ENCODE results near the gene ZBTB38.
A peak's percentile ranks its signal among the peaks of the same experiment; 100 is the strongest.

Gene ZBTB38

DNA sequence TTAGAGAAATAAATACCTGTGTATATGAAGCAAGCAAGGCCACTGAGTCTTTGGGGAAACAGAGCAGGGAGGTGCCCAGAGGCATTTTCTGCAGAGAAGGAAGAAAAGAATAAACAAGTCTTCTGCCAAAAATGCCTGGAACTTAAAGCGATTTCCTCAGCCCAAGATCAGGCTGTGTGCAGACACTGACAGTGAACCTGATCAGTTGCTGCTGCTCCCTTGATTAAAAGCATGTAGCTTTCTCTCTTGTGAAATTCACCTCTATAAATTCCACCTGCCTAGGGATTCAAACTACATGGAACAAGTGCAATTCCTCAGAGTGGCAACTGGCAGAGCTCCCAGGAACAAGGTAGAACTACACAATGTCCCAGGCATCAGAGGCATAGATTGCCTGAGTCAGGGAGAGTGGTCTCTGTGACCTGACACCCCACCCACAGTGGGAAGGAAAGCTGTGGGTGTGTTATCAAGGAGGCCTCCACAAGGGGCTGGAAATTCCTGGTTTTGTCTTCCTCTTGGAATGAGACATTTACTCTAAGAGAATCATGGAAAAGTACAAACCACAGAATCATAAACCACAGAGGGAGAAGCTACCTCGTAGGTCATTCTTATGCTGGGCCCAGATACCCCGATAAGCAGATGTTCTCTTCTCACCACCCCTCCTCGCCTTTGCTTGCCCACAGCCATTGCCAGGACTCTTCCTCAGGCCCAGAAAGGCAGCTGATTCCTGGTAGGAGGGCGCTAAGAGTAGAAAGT is 1.8 kb upstream of the ZBTB38 start:
- no peak for DNase-seq (ENCODE audit: low spot score in 2 of 2)

DNA sequence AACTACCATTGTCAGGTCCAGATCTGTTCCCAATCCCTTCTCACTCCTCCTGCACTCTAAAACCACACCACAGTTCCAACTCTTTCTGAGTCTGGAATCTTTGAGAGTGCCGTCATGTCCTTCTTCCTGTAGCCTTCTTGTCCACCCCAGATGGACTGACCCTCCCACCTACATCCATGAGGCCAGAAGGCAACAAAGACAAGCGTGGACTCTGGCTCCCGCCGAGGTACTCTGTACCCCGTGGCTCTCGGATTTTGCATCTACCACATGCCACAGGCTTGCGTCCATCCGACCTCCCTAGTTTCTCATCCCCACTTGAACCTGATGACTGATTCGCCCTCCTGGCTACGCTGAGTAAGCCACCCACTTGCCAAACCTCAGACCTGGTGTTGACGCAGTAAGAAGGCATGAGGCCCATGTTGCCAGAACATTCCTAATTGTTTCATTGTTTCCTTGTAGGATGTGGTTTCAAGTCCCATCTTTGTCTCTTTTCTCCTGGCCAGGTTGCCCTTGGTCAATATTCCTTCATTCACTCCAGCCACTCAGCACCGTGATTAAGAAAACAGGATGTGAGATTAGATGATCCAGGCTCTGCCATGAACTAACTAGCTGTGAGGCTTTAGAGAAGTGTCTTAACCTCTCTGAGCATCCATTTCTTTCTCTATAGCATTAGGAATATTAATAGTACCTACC is 1.1 kb upstream of the ZBTB38 start:
- Histone ChIP-seq H3K36me3 (replicated peaks) (no peaks in the 10 kb centered on the region), H3K4me1 (peaks cover 7% of the 10 kb centered on the region; the same call in 1 of the 2 replicates), H3K27me3 (ENCODE audit: low read depth) (no peaks in the 10 kb centered on the region), H3K4me3 (no peak overlapping the region), H3K9me3 (peaks cover 7% of the 10 kb centered on the region)
- no peak for DNase-seq (ENCODE audit: low spot score in 2 of 2)
- in situ Hi-C loops (cut with MboI; ENCODE audit: low sequenced_read_pairs): loop anchor here (10.0 kb wide), 1 partner anchor 88 kb away; no protein-coding TSS in a partner anchor

More for the DNA sequence above, 1.8 kb upstream of the ZBTB38 start:
- in situ Hi-C loops (cut with MboI; ENCODE audit: low sequenced_read_pairs): loop anchor here (10.0 kb wide), 1 partner anchor 88 kb away; no protein-coding TSS in a partner anchor
- Histone ChIP-seq H3K4me1 (peaks cover 7% of the 10 kb centered on the region; the same call in 1 of the 2 replicates), H3K27me3 (ENCODE audit: low read depth) (no peaks in the 10 kb centered on the region), H3K9me3 (peaks cover 7% of the 10 kb centered on the region), H3K4me3 (no peak overlapping the region), H3K36me3 (replicated peaks) (no peaks in the 10 kb centered on the region)

GRCh38 chr3:141368925-141369794 is 856 bp downstream of the ZBTB38 start:
- no peak overlapping the region for H3K4me3 ChIP-seq

DNA sequence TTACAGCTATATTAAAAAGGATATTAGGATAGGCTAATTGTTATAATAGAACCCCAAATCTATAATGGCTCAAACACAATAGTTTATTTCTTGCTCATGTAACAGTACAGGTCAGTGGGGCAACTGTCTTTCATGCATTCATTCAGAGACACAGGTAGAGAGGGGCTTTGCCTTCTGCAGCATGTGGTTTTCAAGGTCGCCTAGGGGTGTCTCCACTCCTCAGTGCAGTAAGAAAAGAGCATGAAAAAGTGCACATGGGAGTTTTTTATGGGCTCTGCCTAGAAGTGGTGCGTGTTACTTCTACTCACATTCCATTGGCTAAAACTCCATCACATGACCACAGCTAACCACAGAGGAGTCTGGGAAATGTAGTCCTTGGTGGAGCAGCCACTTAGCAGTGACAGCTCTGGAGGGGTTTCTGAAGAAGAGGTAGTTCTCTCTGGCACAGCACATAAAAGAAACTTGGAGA is 1.8 kb downstream of the ZBTB38 start:
- DNase-seq (ENCODE audit: low spot score in 2 of 2): peak; percentile 72 to 95
- no peaks in the 10 kb centered on the region; the same call in 1 of the 2 replicates for H3K4me1 ChIP-seq
- no peaks in the 10 kb centered on the region for H3K36me3 ChIP-seq (replicated peaks)

More at GRCh38 chr3:141368925-141369794, 856 bp downstream of the ZBTB38 start:
- Histone ChIP-seq H3K4me1 (no peaks in the 10 kb centered on the region; the same call in 1 of the 2 replicates), H3K9me3 (no peaks in the 10 kb centered on the region), H3K36me3 (replicated peaks) (no peaks in the 10 kb centered on the region), H3K27me3 (ENCODE audit: low read depth) (no peaks in the 10 kb centered on the region)
- DNase-seq (ENCODE audit: low spot score in 2 of 2): no peak
- in situ Hi-C loops (cut with MboI; ENCODE audit: low sequenced_read_pairs): loop anchor here (10.0 kb wide), 1 partner anchor 86 kb away; no protein-coding TSS in a partner anchor

GRCh38 chr3:141371882-141372281 is 3.6 kb downstream of the ZBTB38 start:
- Histone ChIP-seq H3K27me3 (ENCODE audit: low read depth) (no peaks in the 10 kb centered on the region), H3K4me1 (no peaks in the 10 kb centered on the region; the same call in 1 of the 2 replicates), H3K4me3 (no peak overlapping the region), H3K9me3 (no peaks in the 10 kb centered on the region), H3K36me3 (replicated peaks) (no peaks in the 10 kb centered on the region)
- no peak for DNase-seq (ENCODE audit: low spot score in 2 of 2)
- in situ Hi-C loops (cut with MboI; ENCODE audit: low sequenced_read_pairs): no loop called here

More for the DNA sequence above, 1.8 kb downstream of the ZBTB38 start:
- Histone ChIP-seq H3K9me3 (no peaks in the 10 kb centered on the region), H3K27me3 (ENCODE audit: low read depth) (no peaks in the 10 kb centered on the region), H3K4me3 (no peak overlapping the region)
- in situ Hi-C loops (cut with MboI; ENCODE audit: low sequenced_read_pairs): no loop called here

DNA sequence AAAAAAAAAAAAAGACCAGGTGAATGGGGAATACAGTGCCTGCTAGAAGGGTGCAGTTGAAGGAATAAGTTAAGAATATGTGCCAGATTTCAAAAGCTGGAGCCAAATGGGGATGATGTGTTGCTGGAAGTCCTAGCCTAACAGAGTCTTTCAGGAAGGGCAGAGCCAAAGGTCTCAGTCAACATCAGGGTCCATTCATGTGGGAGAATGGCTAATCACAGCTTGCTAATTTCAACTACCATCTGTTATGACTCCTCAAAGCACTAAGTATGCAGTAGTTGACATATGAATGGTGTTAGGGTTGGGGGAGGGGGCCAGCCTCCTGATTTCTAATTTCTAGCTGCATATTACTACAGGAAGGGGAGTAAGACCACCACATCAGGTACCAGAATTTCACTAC is 4.4 kb downstream of the ZBTB38 start:
- H3K36me3 ChIP-seq (replicated peaks): no peaks in the 10 kb centered on the region
- H3K4me1 ChIP-seq: no peaks in the 10 kb centered on the region; the same call in 1 of the 2 replicates
- DNase-seq (ENCODE audit: low spot score in 2 of 2): no peak
- no peaks in the 10 kb centered on the region for H3K27me3 ChIP-seq (ENCODE audit: low read depth)
- in situ Hi-C loops (cut with MboI; ENCODE audit: low sequenced_read_pairs): no loop called here
- H3K9me3 ChIP-seq: no peaks in the 10 kb centered on the region
- no peak overlapping the region for H3K4me3 ChIP-seq

GRCh38 chr3:141373232-141373631 is 4.9 kb downstream of the ZBTB38 start:
- in situ Hi-C loops (cut with MboI; ENCODE audit: low sequenced_read_pairs): no loop called here
- Histone ChIP-seq H3K27me3 (ENCODE audit: low read depth) (no peaks in the 10 kb centered on the region), H3K4me3 (no peak overlapping the region), H3K36me3 (replicated peaks) (no peaks in the 10 kb centered on the region), H3K9me3 (no peaks in the 10 kb centered on the region), H3K4me1 (no peaks in the 10 kb centered on the region; the same call in 1 of the 2 replicates)
- DNase-seq (ENCODE audit: low spot score in 2 of 2): no peak

DNA sequence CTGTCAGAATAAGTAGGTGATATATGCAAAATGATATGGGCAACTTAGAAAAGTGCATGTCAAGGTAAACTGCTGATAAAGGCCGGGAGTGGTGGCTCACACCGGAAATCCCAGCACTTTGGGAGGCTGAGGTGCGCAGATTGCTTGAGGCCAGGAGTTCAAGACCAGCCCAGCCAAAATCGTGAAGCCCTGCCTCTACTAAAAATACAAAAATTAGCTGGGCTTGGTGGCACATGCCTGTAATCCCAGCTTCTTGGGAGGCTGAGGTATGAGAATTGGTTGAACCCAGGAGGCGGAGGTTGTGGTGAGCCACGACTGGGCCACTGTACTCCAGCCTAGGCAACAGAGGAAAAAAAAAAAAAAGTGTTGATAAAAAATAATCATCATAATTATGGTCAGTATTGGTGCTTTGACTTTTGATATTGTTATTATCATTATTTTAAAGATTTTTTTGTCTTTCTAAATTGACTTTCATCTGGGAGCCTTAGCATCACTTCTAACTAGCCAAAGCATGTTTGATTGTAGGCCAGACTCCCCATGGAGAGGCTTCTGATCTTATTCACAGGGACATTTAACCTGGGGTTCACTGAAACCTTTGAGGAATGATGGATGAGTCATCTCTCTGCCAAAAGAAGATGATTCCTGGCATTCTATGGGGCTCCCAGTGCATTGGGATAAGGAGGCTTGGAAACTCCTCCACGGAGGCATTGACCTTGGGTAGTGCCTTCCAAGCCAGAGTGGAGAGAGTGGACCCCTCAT is 5.6 kb downstream of the ZBTB38 start:
- Histone ChIP-seq H3K4me1 (no peaks in the 10 kb centered on the region), H3K27me3 (ENCODE audit: low read depth) (no peaks in the 10 kb centered on the region), H3K9me3 (no peaks in the 10 kb centered on the region), H3K4me3 (no peak overlapping the region), H3K36me3 (replicated peaks) (no peaks in the 10 kb centered on the region)
- no peak for DNase-seq (ENCODE audit: low spot score in 2 of 2)
- in situ Hi-C loops (cut with MboI; ENCODE audit: low sequenced_read_pairs): no loop called here

GRCh38 chr3:141375381-141376301 is 7.3 kb downstream of the ZBTB38 start:
- H3K27me3 ChIP-seq (ENCODE audit: low read depth): no peaks in the 10 kb centered on the region
- no peaks in the 10 kb centered on the region for H3K4me1 ChIP-seq
- H3K36me3 ChIP-seq (replicated peaks): no peaks in the 10 kb centered on the region
- no peaks in the 10 kb centered on the region for H3K9me3 ChIP-seq
- in situ Hi-C loops (cut with MboI; ENCODE audit: low sequenced_read_pairs): no loop called here
- no peak overlapping the region for H3K4me3 ChIP-seq
- DNase-seq (ENCODE audit: low spot score in 2 of 2): no peak

GRCh38 chr3:141377377-141377776 is 9.1 kb downstream of the ZBTB38 start:
- no peak for DNase-seq (ENCODE audit: low spot score in 2 of 2)
- Histone ChIP-seq H3K4me3 (no peak overlapping the region), H3K27me3 (ENCODE audit: low read depth) (no peaks in the 10 kb centered on the region), H3K36me3 (replicated peaks) (no peaks in the 10 kb centered on the region), H3K4me1 (no peaks in the 10 kb centered on the region), H3K9me3 (no peaks in the 10 kb centered on the region)
- in situ Hi-C loops (cut with MboI; ENCODE audit: low sequenced_read_pairs): no loop called here

DNA sequence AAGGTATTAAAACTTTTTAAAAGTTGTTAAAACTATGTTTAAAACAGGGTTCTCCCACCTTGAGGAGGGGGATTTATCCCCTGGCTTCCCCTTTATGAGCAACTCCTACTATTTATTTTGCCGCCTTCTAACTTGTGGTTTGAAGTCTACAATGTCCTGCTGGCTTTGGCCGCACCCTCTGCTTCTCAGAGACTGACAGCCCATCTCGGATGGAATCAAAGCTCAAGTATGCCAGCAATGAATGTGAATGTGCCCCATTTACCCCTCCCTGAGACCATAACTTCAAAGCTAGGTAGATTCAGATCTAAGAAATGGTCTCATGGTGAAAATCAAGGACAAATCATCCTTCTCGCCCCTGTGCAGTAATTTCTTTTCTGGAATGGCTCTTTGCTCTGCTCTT is 10.3 kb downstream of the ZBTB38 start:
- no peaks in the 10 kb centered on the region for H3K4me1 ChIP-seq
- in situ Hi-C loops (cut with MboI; ENCODE audit: low sequenced_read_pairs): no loop called here
- H3K36me3 ChIP-seq (replicated peaks): no peaks in the 10 kb centered on the region
- DNase-seq (ENCODE audit: low spot score in 2 of 2): no peak
- no peaks in the 10 kb centered on the region for H3K9me3 ChIP-seq
- H3K4me3 ChIP-seq: no peak overlapping the region
- H3K27me3 ChIP-seq (ENCODE audit: low read depth): no peaks in the 10 kb centered on the region

Measured in HAP-1 (cell line).